ENCODE data around the gene SRP14. TPM values are rescaled to one million over a fixed set of nuclear protein-coding genes. Genes with fewer than 3 reads are reported as not detected.
"Not testable (repeated sequence)": the region's sequence is repeated elsewhere in the genome, so short reads cannot be mapped to it uniquely, and the experiment has no call there.

Gene SRP14
- total RNA-seq, 2 donors from 2014 or later, result 108 to 114 TPM

- not testable (repeated sequence) for ATAC-seq; H3K4me1 Mint-ChIP-seq; H3K27ac Mint-ChIP-seq; H3K4me3 Mint-ChIP-seq; H3K36me3 Mint-ChIP-seq (ENCODE audit: low read depth); DNase-seq; H3K9me3 ChIP-seq (ENCODE audit: control insufficient read depth, low read length, poor library complexity, severe bottlenecking)
- H3K27me3 Mint-ChIP-seq, result peaks cover 25% of the 10 kb centered on the region
Observed at GRCh38 chr15:40074656-40075055, 35.7 kb upstream of the SRP14 start.

GRCh38 chr15:40073716-40074490 lies 34.9 kb upstream of the SRP14 start:
- H3K9me3 ChIP-seq (ENCODE audit: control insufficient read depth, low read length, poor library complexity, severe bottlenecking); H3K4me1 Mint-ChIP-seq; DNase-seq; ATAC-seq; H3K36me3 Mint-ChIP-seq (ENCODE audit: low read depth): not testable (repeated sequence)
- Mint-ChIP-seq H3K27ac (peak overlapping the region; percentile 59), H3K27me3 (peaks cover 25% of the 10 kb centered on the region), H3K4me3 (peak overlapping the region; percentile 83)

- ATAC-seq, result no peak
- no peak overlapping the region for H3K27ac Mint-ChIP-seq
- H3K9me3 ChIP-seq (ENCODE audit: control insufficient read depth, low read length, poor library complexity, severe bottlenecking), result no peaks in the 10 kb centered on the region
- no peaks in the 10 kb centered on the region for H3K36me3 Mint-ChIP-seq (ENCODE audit: low read depth)
- H3K4me3 Mint-ChIP-seq, result no peak overlapping the region
- DNase-seq, result no peak
- peaks cover 25% of the 10 kb centered on the region for H3K27me3 Mint-ChIP-seq
- peaks cover 6% of the 10 kb centered on the region for H3K4me1 Mint-ChIP-seq
Observed at GRCh38 chr15:40072216-40072990, 33.4 kb upstream of the SRP14 start.

GRCh38 chr15:40070608-40071218 lies 31.7 kb upstream of the SRP14 start:
- no peak for ATAC-seq
- no peak overlapping the region for H3K4me3 Mint-ChIP-seq

GRCh38 chr15:40070166-40070557 lies 31.2 kb upstream of the SRP14 start:
- no peak for ATAC-seq
- Mint-ChIP-seq H3K27me3 (peaks cover 19% of the 10 kb centered on the region), H3K27ac (no peak overlapping the region), H3K36me3 (ENCODE audit: low read depth) (no peaks in the 10 kb centered on the region), H3K4me1 (peaks cover 6% of the 10 kb centered on the region), H3K4me3 (no peak overlapping the region)
- DNase-seq, result no peak
- no peaks in the 10 kb centered on the region for H3K9me3 ChIP-seq (ENCODE audit: control insufficient read depth, low read length, poor library complexity, severe bottlenecking)

More at GRCh38 chr15:40070608-40071218, 31.7 kb upstream of the SRP14 start:
- H3K9me3 ChIP-seq (ENCODE audit: control insufficient read depth, low read length, poor library complexity, severe bottlenecking), result no peaks in the 10 kb centered on the region
- Mint-ChIP-seq H3K27me3 (peaks cover 23% of the 10 kb centered on the region), H3K36me3 (ENCODE audit: low read depth) (no peaks in the 10 kb centered on the region), H3K4me1 (peaks cover 6% of the 10 kb centered on the region), H3K27ac (no peak overlapping the region)
- no peak for DNase-seq

- H3K4me1 Mint-ChIP-seq, result peaks cover 6% of the 10 kb centered on the region
- no peak overlapping the region for H3K27ac Mint-ChIP-seq
- no peak for ATAC-seq
- peaks cover 18% of the 10 kb centered on the region for H3K27me3 Mint-ChIP-seq
- H3K9me3 ChIP-seq (ENCODE audit: control insufficient read depth, low read length, poor library complexity, severe bottlenecking), result no peaks in the 10 kb centered on the region
- no peak overlapping the region for H3K4me3 Mint-ChIP-seq
- DNase-seq, result no peak
- no peaks in the 10 kb centered on the region for H3K36me3 Mint-ChIP-seq (ENCODE audit: low read depth)
Observed at GRCh38 chr15:40069178-40070165, 30.5 kb upstream of the SRP14 start.

- no peak for DNase-seq
Observed at GRCh38 chr15:40067921-40068624, 29.1 kb upstream of the SRP14 start.

GRCh38 chr15:40066589-40066988 lies 27.6 kb upstream of the SRP14 start:
- no peak for DNase-seq
- Mint-ChIP-seq H3K4me1 (no peaks in the 10 kb centered on the region), H3K36me3 (ENCODE audit: low read depth) (no peaks in the 10 kb centered on the region), H3K27me3 (no peaks in the 10 kb centered on the region), H3K4me3 (no peak overlapping the region), H3K27ac (no peak overlapping the region)
- no peak for ATAC-seq
- H3K9me3 ChIP-seq (ENCODE audit: control insufficient read depth, low read length, poor library complexity, severe bottlenecking), result no peaks in the 10 kb centered on the region

More at GRCh38 chr15:40067921-40068624, 29.1 kb upstream of the SRP14 start:
- no peak overlapping the region for H3K27ac Mint-ChIP-seq
- peaks cover 10% of the 10 kb centered on the region for H3K27me3 Mint-ChIP-seq
- no peaks in the 10 kb centered on the region for H3K36me3 Mint-ChIP-seq (ENCODE audit: low read depth)
- no peak overlapping the region for H3K4me3 Mint-ChIP-seq
- no peak for ATAC-seq
- no peaks in the 10 kb centered on the region for H3K9me3 ChIP-seq (ENCODE audit: control insufficient read depth, low read length, poor library complexity, severe bottlenecking)
- H3K4me1 Mint-ChIP-seq, result no peaks in the 10 kb centered on the region

GRCh38 chr15:40065166-40065565 lies 26.2 kb upstream of the SRP14 start:
- Mint-ChIP-seq H3K36me3 (ENCODE audit: low read depth) (no peaks in the 10 kb centered on the region), H3K4me1 (peaks cover 2% of the 10 kb centered on the region), H3K27ac (no peak overlapping the region), H3K4me3 (no peak overlapping the region), H3K27me3 (no peaks in the 10 kb centered on the region)
- H3K9me3 ChIP-seq (ENCODE audit: control insufficient read depth, low read length, poor library complexity, severe bottlenecking), result no peaks in the 10 kb centered on the region
- ATAC-seq (no peak), DNase-seq (no peak)

GRCh38 chr15:40064231-40064894 lies 25.4 kb upstream of the SRP14 start:
- H3K27me3 Mint-ChIP-seq, result no peaks in the 10 kb centered on the region
- peaks cover 2% of the 10 kb centered on the region for H3K4me1 Mint-ChIP-seq
- no peak for DNase-seq
- H3K4me3 Mint-ChIP-seq, result no peak overlapping the region
- H3K27ac Mint-ChIP-seq, result no peak overlapping the region
- no peaks in the 10 kb centered on the region for H3K9me3 ChIP-seq (ENCODE audit: control insufficient read depth, low read length, poor library complexity, severe bottlenecking)
- no peaks in the 10 kb centered on the region for H3K36me3 Mint-ChIP-seq (ENCODE audit: low read depth)
- no peak for ATAC-seq

GRCh38 chr15:40063563-40064011 lies 24.6 kb upstream of the SRP14 start:
- Mint-ChIP-seq H3K4me1 (peaks cover 5% of the 10 kb centered on the region), H3K4me3 (no peak overlapping the region), H3K36me3 (ENCODE audit: low read depth) (no peaks in the 10 kb centered on the region), H3K27me3 (no peaks in the 10 kb centered on the region), H3K27ac (no peak overlapping the region)
- DNase-seq, result no peak
- H3K9me3 ChIP-seq (ENCODE audit: control insufficient read depth, low read length, poor library complexity, severe bottlenecking), result no peaks in the 10 kb centered on the region
- no peak for ATAC-seq
